Endothelial cell (in vitro differentiated cells): Measurements from ENCODE around the gene FRRS1. TPM values are rescaled to one million over a fixed set of nuclear protein-coding genes. Genes with fewer than 3 reads are reported as not detected.

Experiments
- DNase-seq: peaks from one replicate; pipeline ENCODE4 v3.0.0; 2021; ENCODE audit warnings: low spot score
- H3K27ac Mint-ChIP-seq: one replicate; pipeline ENCODE4 v1.8.0; 2021; ENCODE audit warnings: mixed read lengths, inconsistent platforms; ENCODE audit not compliant: unreplicated experiment
- H3K27me3 Mint-ChIP-seq: one replicate; pipeline ENCODE4 v1.8.0; 2021; ENCODE audit warnings: mild to moderate bottlenecking, moderate library complexity, mixed read lengths, inconsistent platforms; ENCODE audit not compliant: unreplicated experiment
- H3K36me3 Mint-ChIP-seq: one replicate; pipeline ENCODE4 v1.8.0; 2021; ENCODE audit warnings: mild to moderate bottlenecking, low read depth, mixed read lengths, inconsistent platforms; ENCODE audit not compliant: unreplicated experiment
- H3K4me1 Mint-ChIP-seq: one replicate; pipeline ENCODE4 v1.8.0; 2021; ENCODE audit warnings: mild to moderate bottlenecking, mixed read lengths, inconsistent platforms; ENCODE audit not compliant: unreplicated experiment
- H3K4me3 Mint-ChIP-seq: one replicate; pipeline ENCODE4 v1.8.0; 2021; ENCODE audit warnings: mild to moderate bottlenecking, mixed read lengths, inconsistent platforms; ENCODE audit not compliant: unreplicated experiment
- H3K9me3 Mint-ChIP-seq: one replicate; pipeline ENCODE4 v1.8.0; 2021; ENCODE audit warnings: mixed read lengths, inconsistent platforms; ENCODE audit not compliant: unreplicated experiment
- CTCF ChIP-seq: fragments of 200-600 bp; sonication (generic); IDR thresholded peaks from one replicate; pipeline ENCODE4 v1.5.0; 2021; ENCODE audit warnings: antibody characterized with exemption; ENCODE audit not compliant: unreplicated experiment
- total RNA-seq: library from RNA; stranded (reverse); fragmentation: NEBNext Ultra II Directional; extraction: Animal tissue kit (Norgen Biotek cat#: 25700); gene quantifications from one replicate; pipeline ENCODE4 v1.2.1, GENCODE V29; 2021; ENCODE audit not compliant: unreplicated experiment

Gene FRRS1
- total RNA-seq, 1 donor from 2014 or later: 4.1 TPM

GRCh38 chr1:99749504-99750347 is 16.7 kb downstream of the FRRS1 start:
- TF ChIP-seq CTCF: no peak
- Mint-ChIP-seq H3K27me3 (no peaks in the 10 kb centered on the region), H3K36me3 (no peaks in the 10 kb centered on the region), H3K27ac (no peak overlapping the region), H3K4me1 (peaks cover 6% of the 10 kb centered on the region), H3K4me3 (no peak overlapping the region), H3K9me3 (no peaks in the 10 kb centered on the region)
- no peak for DNase-seq

GRCh38 chr1:99748419-99748818 is 18.0 kb downstream of the FRRS1 start:
- H3K4me3 Mint-ChIP-seq: no peak overlapping the region
- H3K27ac Mint-ChIP-seq: no peak overlapping the region
- peaks cover 6% of the 10 kb centered on the region for H3K4me1 Mint-ChIP-seq
- H3K27me3 Mint-ChIP-seq: no peaks in the 10 kb centered on the region
- no peak for DNase-seq
- H3K36me3 Mint-ChIP-seq: no peaks in the 10 kb centered on the region
- H3K9me3 Mint-ChIP-seq: no peaks in the 10 kb centered on the region
- TF ChIP-seq CTCF: no peak

- no peak for DNase-seq
- no peaks in the 10 kb centered on the region for H3K27me3 Mint-ChIP-seq
- H3K9me3 Mint-ChIP-seq: no peaks in the 10 kb centered on the region
- no peak for TF ChIP-seq CTCF
- no peaks in the 10 kb centered on the region for H3K36me3 Mint-ChIP-seq
- H3K4me3 Mint-ChIP-seq: no peak overlapping the region
- H3K4me1 Mint-ChIP-seq: peaks cover 6% of the 10 kb centered on the region
- no peak overlapping the region for H3K27ac Mint-ChIP-seq
These were observed 20.8 kb downstream of the FRRS1 start for GRCh38 chr1:99745684-99746083.

GRCh38 chr1:99745061-99745460 is 21.4 kb downstream of the FRRS1 start:
- Mint-ChIP-seq H3K27me3 (no peaks in the 10 kb centered on the region), H3K27ac (no peak overlapping the region), H3K9me3 (no peaks in the 10 kb centered on the region), H3K4me1 (peaks cover 4% of the 10 kb centered on the region), H3K36me3 (no peaks in the 10 kb centered on the region), H3K4me3 (no peak overlapping the region)
- TF ChIP-seq CTCF: no peak
- DNase-seq: no peak

GRCh38 chr1:99740141-99740540 is 26.3 kb downstream of the FRRS1 start:
- Mint-ChIP-seq H3K27me3 (no peaks in the 10 kb centered on the region), H3K4me3 (no peak overlapping the region), H3K9me3 (no peaks in the 10 kb centered on the region), H3K36me3 (no peaks in the 10 kb centered on the region), H3K27ac (no peak overlapping the region), H3K4me1 (peaks cover 6% of the 10 kb centered on the region)
- no peak for DNase-seq
- no peak for TF ChIP-seq CTCF
